ENCODE measurements around the gene TREML4. TPM values are rescaled to one million over a fixed set of nuclear protein-coding genes. Genes with fewer than 3 reads are reported as not detected.

The TREML4 gene
- total and polyA plus RNA-seq, 2 of the 8 experiments (the other 6 are each of a cell fraction or from before 2014, with no cell fraction given) = not detected

DNA sequence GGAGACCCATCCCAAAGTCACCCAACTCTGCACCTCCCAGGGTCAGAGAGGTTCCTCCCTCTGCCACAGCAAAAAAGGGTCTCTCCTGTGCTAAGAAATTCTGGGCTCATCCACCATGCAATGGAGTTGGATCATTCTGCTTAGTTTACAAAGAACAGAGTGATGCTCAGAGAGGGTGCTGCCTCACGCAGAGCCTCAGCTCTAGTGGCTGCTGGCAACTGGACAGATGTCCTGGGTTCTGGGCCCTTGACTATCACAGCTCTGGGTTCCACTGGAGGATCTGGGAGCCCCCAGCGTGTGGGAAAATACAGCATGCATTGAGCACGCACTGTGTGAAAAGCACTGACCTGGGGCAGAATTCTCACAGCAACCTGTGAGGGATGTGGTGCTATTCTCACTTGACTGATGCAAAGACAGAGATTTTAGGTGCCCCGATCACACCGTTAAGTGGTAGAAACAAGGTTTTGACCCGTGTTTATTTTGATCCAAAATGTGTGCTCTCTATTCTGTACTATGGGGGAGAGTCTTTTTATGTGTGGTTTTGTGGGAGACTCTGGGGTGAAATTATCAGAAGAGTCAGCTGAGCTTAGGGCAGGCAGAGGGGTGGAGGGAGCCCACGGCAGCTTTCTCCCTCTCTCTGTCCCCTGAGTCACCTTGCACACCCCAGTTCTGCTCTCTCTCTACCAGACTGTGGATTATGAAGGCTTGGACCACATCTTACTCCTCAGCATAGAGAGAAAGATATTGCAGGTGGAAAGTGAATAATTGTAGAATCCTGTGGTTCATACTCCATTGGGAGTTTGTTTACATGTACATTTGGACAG is 19.9 kb downstream of the TREML4 start (continued):
- TF ChIP-seq, protein P1, sequence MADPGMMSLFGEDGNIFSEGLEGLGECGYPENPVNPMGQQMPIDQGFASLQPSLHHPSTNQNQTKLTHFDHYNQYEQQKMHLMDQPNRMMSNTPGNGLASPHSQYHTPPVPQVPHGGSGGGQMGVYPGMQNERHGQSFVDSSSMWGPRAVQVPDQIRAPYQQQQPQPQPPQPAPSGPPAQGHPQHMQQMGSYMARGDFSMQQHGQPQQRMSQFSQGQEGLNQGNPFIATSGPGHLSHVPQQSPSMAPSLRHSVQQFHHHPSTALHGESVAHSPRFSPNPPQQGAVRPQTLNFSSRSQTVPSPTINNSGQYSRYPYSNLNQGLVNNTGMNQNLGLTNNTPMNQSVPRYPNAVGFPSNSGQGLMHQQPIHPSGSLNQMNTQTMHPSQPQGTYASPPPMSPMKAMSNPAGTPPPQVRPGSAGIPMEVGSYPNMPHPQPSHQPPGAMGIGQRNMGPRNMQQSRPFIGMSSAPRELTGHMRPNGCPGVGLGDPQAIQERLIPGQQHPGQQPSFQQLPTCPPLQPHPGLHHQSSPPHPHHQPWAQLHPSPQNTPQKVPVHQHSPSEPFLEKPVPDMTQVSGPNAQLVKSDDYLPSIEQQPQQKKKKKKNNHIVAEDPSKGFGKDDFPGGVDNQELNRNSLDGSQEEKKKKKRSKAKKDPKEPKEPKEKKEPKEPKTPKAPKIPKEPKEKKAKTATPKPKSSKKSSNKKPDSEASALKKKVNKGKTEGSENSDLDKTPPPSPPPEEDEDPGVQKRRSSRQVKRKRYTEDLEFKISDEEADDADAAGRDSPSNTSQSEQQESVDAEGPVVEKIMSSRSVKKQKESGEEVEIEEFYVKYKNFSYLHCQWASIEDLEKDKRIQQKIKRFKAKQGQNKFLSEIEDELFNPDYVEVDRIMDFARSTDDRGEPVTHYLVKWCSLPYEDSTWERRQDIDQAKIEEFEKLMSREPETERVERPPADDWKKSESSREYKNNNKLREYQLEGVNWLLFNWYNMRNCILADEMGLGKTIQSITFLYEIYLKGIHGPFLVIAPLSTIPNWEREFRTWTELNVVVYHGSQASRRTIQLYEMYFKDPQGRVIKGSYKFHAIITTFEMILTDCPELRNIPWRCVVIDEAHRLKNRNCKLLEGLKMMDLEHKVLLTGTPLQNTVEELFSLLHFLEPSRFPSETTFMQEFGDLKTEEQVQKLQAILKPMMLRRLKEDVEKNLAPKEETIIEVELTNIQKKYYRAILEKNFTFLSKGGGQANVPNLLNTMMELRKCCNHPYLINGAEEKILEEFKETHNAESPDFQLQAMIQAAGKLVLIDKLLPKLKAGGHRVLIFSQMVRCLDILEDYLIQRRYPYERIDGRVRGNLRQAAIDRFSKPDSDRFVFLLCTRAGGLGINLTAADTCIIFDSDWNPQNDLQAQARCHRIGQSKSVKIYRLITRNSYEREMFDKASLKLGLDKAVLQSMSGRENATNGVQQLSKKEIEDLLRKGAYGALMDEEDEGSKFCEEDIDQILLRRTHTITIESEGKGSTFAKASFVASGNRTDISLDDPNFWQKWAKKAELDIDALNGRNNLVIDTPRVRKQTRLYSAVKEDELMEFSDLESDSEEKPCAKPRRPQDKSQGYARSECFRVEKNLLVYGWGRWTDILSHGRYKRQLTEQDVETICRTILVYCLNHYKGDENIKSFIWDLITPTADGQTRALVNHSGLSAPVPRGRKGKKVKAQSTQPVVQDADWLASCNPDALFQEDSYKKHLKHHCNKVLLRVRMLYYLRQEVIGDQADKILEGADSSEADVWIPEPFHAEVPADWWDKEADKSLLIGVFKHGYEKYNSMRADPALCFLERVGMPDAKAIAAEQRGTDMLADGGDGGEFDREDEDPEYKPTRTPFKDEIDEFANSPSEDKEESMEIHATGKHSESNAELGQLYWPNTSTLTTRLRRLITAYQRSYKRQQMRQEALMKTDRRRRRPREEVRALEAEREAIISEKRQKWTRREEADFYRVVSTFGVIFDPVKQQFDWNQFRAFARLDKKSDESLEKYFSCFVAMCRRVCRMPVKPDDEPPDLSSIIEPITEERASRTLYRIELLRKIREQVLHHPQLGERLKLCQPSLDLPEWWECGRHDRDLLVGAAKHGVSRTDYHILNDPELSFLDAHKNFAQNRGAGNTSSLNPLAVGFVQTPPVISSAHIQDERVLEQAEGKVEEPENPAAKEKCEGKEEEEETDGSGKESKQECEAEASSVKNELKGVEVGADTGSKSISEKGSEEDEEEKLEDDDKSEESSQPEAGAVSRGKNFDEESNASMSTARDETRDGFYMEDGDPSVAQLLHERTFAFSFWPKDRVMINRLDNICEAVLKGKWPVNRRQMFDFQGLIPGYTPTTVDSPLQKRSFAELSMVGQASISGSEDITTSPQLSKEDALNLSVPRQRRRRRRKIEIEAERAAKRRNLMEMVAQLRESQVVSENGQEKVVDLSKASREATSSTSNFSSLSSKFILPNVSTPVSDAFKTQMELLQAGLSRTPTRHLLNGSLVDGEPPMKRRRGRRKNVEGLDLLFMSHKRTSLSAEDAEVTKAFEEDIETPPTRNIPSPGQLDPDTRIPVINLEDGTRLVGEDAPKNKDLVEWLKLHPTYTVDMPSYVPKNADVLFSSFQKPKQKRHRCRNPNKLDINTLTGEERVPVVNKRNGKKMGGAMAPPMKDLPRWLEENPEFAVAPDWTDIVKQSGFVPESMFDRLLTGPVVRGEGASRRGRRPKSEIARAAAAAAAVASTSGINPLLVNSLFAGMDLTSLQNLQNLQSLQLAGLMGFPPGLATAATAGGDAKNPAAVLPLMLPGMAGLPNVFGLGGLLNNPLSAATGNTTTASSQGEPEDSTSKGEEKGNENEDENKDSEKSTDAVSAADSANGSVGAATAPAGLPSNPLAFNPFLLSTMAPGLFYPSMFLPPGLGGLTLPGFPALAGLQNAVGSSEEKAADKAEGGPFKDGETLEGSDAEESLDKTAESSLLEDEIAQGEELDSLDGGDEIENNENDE (IDR thresholded peaks at IDR 0.05; ENCODE audit: insufficient replicate concordance, low read length) = no peak
- TF ChIP-seq CTCF (IDR thresholded peaks at IDR 0.05; ENCODE audit: control extremely low read depth in 1 of 3, insufficient read depth in 1 of 3, low read depth in 1 of 3, low read length in 3 of 3) = no peak
- TF ChIP-seq, protein P2, sequence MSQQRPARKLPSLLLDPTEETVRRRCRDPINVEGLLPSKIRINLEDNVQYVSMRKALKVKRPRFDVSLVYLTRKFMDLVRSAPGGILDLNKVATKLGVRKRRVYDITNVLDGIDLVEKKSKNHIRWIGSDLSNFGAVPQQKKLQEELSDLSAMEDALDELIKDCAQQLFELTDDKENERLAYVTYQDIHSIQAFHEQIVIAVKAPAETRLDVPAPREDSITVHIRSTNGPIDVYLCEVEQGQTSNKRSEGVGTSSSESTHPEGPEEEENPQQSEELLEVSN (IDR thresholded peaks at IDR 0.05) = no peak
- TF ChIP-seq SP4 (IDR thresholded peaks at IDR 0.05; ENCODE audit: low read length) = no peak
- TF ChIP-seq PHF8 (conservative IDR thresholded peaks at IDR 0.05; ENCODE audit: low read depth, low read length) = no peak
- TF ChIP-seq POU5F1 (IDR thresholded peaks at IDR 0.05; ENCODE audit: low read depth, low read length) = no peak
